ENCODE measurements around the gene BPIFB1. TPM values are rescaled to one million over a fixed set of nuclear protein-coding genes. Genes with fewer than 3 reads are reported as not detected.

BPIFB1 gene
- total and polyA plus RNA-seq, 2 of the 13 experiments (the other 11 are each of a cell fraction or from before 2014, with no cell fraction given), result 0.82 to 4.4 TPM

- TF ChIP-seq, protein P1, sequence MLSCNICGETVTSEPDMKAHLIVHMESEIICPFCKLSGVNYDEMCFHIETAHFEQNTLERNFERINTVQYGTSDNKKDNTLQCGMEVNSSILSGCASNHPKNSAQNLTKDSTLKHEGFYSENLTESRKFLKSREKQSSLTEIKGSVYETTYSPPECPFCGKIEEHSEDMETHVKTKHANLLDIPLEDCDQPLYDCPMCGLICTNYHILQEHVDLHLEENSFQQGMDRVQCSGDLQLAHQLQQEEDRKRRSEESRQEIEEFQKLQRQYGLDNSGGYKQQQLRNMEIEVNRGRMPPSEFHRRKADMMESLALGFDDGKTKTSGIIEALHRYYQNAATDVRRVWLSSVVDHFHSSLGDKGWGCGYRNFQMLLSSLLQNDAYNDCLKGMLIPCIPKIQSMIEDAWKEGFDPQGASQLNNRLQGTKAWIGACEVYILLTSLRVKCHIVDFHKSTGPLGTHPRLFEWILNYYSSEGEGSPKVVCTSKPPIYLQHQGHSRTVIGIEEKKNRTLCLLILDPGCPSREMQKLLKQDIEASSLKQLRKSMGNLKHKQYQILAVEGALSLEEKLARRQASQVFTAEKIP (CRISPR knock-in tag; IDR thresholded peaks at IDR 0.05; ENCODE audit: borderline replicate concordance), result no peak
- peak; percentile 90 for TF ChIP-seq MYC (CRISPR knock-in tag; IDR thresholded peaks at IDR 0.05; ENCODE audit: borderline replicate concordance)
- peak; percentile 62; the same call in 1 of the 2 replicates for TF ChIP-seq MEIS2 (CRISPR knock-in tag; IDR thresholded peaks at IDR 0.05)
- no peak for TF ChIP-seq MATR3 (CRISPR knock-in tag; IDR thresholded peaks at IDR 0.05)
- no peak for TF ChIP-seq CAMTA2 (CRISPR knock-in tag; IDR thresholded peaks at IDR 0.05; ENCODE audit: borderline replicate concordance)
- TF ChIP-seq TSC22D2 (CRISPR knock-in tag; IDR thresholded peaks at IDR 0.05; ENCODE audit: borderline replicate concordance), result peak; percentile 91
- 0 out of 2 replicates have a peak, but pooled peaks have one; percentile 61 for TF ChIP-seq KDM4B (CRISPR knock-in tag; IDR thresholded peaks at IDR 0.05)
- TF ChIP-seq GMEB2 (CRISPR knock-in tag; IDR thresholded peaks at IDR 0.05; ENCODE audit: low read depth), result no peak
- TF ChIP-seq ZFYVE20 (CRISPR knock-in tag; IDR thresholded peaks at IDR 0.05; ENCODE audit: borderline replicate concordance, low read depth), result 0 out of 2 replicates have a peak, but pooled peaks have one; percentile 67
- TF ChIP-seq MAF1 (CRISPR knock-in tag; IDR thresholded peaks at IDR 0.05; ENCODE audit: borderline replicate concordance), result no peak
- TF ChIP-seq, protein P2, sequence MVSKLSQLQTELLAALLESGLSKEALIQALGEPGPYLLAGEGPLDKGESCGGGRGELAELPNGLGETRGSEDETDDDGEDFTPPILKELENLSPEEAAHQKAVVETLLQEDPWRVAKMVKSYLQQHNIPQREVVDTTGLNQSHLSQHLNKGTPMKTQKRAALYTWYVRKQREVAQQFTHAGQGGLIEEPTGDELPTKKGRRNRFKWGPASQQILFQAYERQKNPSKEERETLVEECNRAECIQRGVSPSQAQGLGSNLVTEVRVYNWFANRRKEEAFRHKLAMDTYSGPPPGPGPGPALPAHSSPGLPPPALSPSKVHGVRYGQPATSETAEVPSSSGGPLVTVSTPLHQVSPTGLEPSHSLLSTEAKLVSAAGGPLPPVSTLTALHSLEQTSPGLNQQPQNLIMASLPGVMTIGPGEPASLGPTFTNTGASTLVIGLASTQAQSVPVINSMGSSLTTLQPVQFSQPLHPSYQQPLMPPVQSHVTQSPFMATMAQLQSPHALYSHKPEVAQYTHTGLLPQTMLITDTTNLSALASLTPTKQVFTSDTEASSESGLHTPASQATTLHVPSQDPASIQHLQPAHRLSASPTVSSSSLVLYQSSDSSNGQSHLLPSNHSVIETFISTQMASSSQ (IDR thresholded peaks at IDR 0.05; ENCODE audit: low read depth), result no peak
- TF ChIP-seq, protein P2 (CRISPR knock-in tag; IDR thresholded peaks at IDR 0.05; ENCODE audit: borderline replicate concordance), result peak; percentile 42; the same call in 1 of the 2 replicates
- TF ChIP-seq, protein P3, sequence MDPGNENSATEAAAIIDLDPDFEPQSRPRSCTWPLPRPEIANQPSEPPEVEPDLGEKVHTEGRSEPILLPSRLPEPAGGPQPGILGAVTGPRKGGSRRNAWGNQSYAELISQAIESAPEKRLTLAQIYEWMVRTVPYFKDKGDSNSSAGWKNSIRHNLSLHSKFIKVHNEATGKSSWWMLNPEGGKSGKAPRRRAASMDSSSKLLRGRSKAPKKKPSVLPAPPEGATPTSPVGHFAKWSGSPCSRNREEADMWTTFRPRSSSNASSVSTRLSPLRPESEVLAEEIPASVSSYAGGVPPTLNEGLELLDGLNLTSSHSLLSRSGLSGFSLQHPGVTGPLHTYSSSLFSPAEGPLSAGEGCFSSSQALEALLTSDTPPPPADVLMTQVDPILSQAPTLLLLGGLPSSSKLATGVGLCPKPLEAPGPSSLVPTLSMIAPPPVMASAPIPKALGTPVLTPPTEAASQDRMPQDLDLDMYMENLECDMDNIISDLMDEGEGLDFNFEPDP (CRISPR knock-in tag; conservative IDR thresholded peaks at IDR 0.05), result 0 out of 2 replicates have a peak, but pooled peaks have one; percentile 68
- 0 out of 2 replicates have a peak, but pooled peaks have one; percentile 49 for TF ChIP-seq ZBTB2 (CRISPR knock-in tag; IDR thresholded peaks at IDR 0.05; ENCODE audit: low read depth)
- TF ChIP-seq HDAC6 (IDR thresholded peaks at IDR 0.05; ENCODE audit: low read depth, low read length), result no peak
- peak; percentile 75; the same call in 1 of the 2 replicates for TF ChIP-seq EED (CRISPR knock-in tag; IDR thresholded peaks at IDR 0.05)
- peak; percentile 99 for TF ChIP-seq ZMAT3 (CRISPR knock-in tag; conservative IDR thresholded peaks at IDR 0.05)
Observed at GRCh38 chr20:33277471-33278441, 5.3 kb upstream of the BPIFB1 start (continued).

All from HepG2 (cell line).